SK-N-SH treated with all-trans-retinoic acid at 6 μM for 48 hours (cell line): ENCODE data around the gene C1GALT1.

Experiments used
- ATAC-seq: fragments of 200-7000 bp; cut with Tn5 transposase; 3 replicates; pipeline ENCODE4 v1.9.1; 2020; ENCODE audit warnings: mild to moderate bottlenecking, moderate library complexity
- ARNTL ChIP-seq: fragments of 450-650 bp; formaldehyde crosslinking; IDR thresholded peaks from 2 replicates; pipeline ENCODE4 v1.5.0; 2020; ENCODE audit warnings: low read depth, mild to moderate bottlenecking, moderate library complexity, borderline replicate concordance
- BACH2 ChIP-seq: fragments of 250-450 bp; sonication (Bioruptor Pico); IDR thresholded peaks from 2 replicates; pipeline ENCODE4 v1.9.0; 2021; ENCODE audit warnings: mild to moderate bottlenecking, borderline replicate concordance
- CREB5 ChIP-seq: fragments of 250-450 bp; sonication (Bioruptor Pico); IDR thresholded peaks from 2 replicates; pipeline ENCODE4 v1.5.1; 2020; ENCODE audit warnings: low read depth, mild to moderate bottlenecking, moderate library complexity
- CSDC2 ChIP-seq: fragments of 250-450 bp; sonication (Bioruptor Pico); IDR thresholded peaks from 2 replicates; pipeline ENCODE4 v1.5.0; 2020; ENCODE audit warnings: mild to moderate bottlenecking, moderate library complexity
- CSRNP3 ChIP-seq: fragments of 250-450 bp; sonication (Bioruptor Pico); IDR thresholded peaks from 2 replicates; pipeline ENCODE4 v1.5.1; 2021; ENCODE audit warnings: mild to moderate bottlenecking, moderate library complexity
- GLIS3 ChIP-seq: fragments of 250-450 bp; sonication (Bioruptor Pico); IDR thresholded peaks from 2 replicates; pipeline ENCODE4 v1.5.0; 2020; ENCODE audit warnings: mild to moderate bottlenecking, moderate library complexity
- ISL1 ChIP-seq: fragments of 250-450 bp; sonication (Bioruptor Pico); IDR thresholded peaks from 2 replicates; pipeline ENCODE4 v2.1.2; 2022; ENCODE audit warnings: mild to moderate bottlenecking, moderate library complexity
- OSR1 ChIP-seq: fragments of 250-450 bp; sonication (Bioruptor Pico); IDR thresholded peaks from 2 replicates; pipeline ENCODE4 v1.8.0; 2022; ENCODE audit warnings: moderate library complexity, mild to moderate bottlenecking, inconsistent platforms
- PATZ1 ChIP-seq: fragments of 250-450 bp; sonication (Bioruptor Pico); IDR thresholded peaks from 2 replicates; pipeline ENCODE4 v1.8.0; 2020; ENCODE audit warnings: mild to moderate bottlenecking, moderate library complexity, borderline replicate concordance
- PPARA ChIP-seq: fragments of 250-450 bp; sonication (Bioruptor Pico); IDR thresholded peaks from 2 replicates; pipeline ENCODE4 v1.5.0; 2020; ENCODE audit warnings: mild to moderate bottlenecking, borderline replicate concordance
- RARB ChIP-seq: fragments of 250-450 bp; sonication (Bioruptor Pico); IDR thresholded peaks from 2 replicates; pipeline ENCODE4 v1.8.0; 2021; ENCODE audit warnings: mild to moderate bottlenecking, moderate library complexity
- SNAI2 ChIP-seq: fragments of 250-450 bp; sonication (Bioruptor Pico); IDR thresholded peaks from 2 replicates; pipeline ENCODE4 v1.5.0; 2020; ENCODE audit warnings: mild to moderate bottlenecking, moderate library complexity
- TCF4 ChIP-seq: fragments of 250-450 bp; sonication (Bioruptor Pico); IDR thresholded peaks from 2 replicates; pipeline ENCODE4 v1.8.0; 2021; ENCODE audit warnings: mild to moderate bottlenecking, moderate library complexity, borderline replicate concordance
- TOX ChIP-seq: fragments of 250-450 bp; sonication (Bioruptor Pico); IDR thresholded peaks from 2 replicates; pipeline ENCODE4 v1.8.0; 2021; ENCODE audit warnings: mild to moderate bottlenecking, moderate library complexity, borderline replicate concordance
- ZC3H10 ChIP-seq: fragments of 250-450 bp; sonication (Bioruptor Pico); IDR thresholded peaks from 2 replicates; pipeline ENCODE4 v1.5.1; 2021; ENCODE audit warnings: mild to moderate bottlenecking, moderate library complexity
- ZFP3 ChIP-seq: fragments of 250-450 bp; sonication (Bioruptor Pico); IDR thresholded peaks from 2 replicates; pipeline ENCODE4 v1.5.0; 2020; ENCODE audit warnings: mild to moderate bottlenecking, moderate library complexity
- ZFP30 ChIP-seq: fragments of 450-650 bp; formaldehyde crosslinking; IDR thresholded peaks from 2 replicates; pipeline ENCODE4 v1.5.0; 2022; ENCODE audit warnings: mild to moderate bottlenecking, moderate library complexity
- ZNF565 ChIP-seq: fragments of 450-650 bp; formaldehyde crosslinking; conservative IDR thresholded peaks from 2 replicates; pipeline ENCODE4 v1.5.0; 2020; ENCODE audit warnings: low read depth, mild to moderate bottlenecking, moderate library complexity
- ZNF70 ChIP-seq: fragments of 450-650 bp; formaldehyde crosslinking; IDR thresholded peaks from 2 replicates; pipeline ENCODE4 v1.5.0; 2020; ENCODE audit warnings: mild to moderate bottlenecking, moderate library complexity
- ZNF8 ChIP-seq: fragments of 450-650 bp; formaldehyde crosslinking; IDR thresholded peaks from 2 replicates; pipeline ENCODE4 v1.5.0; 2020; ENCODE audit warnings: mild to moderate bottlenecking, moderate library complexity
- TF ChIP-seq, protein P1 (sequence below): fragments of 250-450 bp; sonication (Bioruptor Pico); IDR thresholded peaks from 2 replicates; pipeline ENCODE4 v1.5.0; 2020; ENCODE audit warnings: mild to moderate bottlenecking, moderate library complexity
- TF ChIP-seq, protein P2 (sequence below): fragments of 250-450 bp; sonication (Bioruptor Pico); IDR thresholded peaks from 2 replicates; pipeline ENCODE4 v1.8.0; 2021; ENCODE audit warnings: low read depth, mild to moderate bottlenecking, moderate library complexity, borderline replicate concordance

The C1GALT1 gene

DNA sequence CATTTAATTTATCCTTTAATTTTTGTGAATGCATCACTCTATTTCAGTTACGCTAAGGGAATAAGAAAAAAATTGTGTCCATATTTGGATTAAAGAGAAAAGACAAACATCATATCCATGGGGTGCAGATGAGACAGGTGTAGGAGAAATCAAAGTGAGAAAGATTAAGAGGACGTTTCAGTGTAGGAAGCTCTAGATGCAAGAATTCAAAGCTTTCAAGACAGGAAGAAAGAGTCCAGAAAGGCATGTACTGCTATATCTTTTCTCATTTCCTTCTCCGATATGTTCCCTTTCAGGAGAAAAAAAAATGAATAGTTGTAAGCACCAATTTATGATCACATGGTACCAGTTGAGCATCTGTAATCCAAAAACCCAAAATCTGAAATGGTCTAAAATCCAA lies 17.0 kb upstream of the C1GALT1 start (continued):
- TF ChIP-seq, protein P1, sequence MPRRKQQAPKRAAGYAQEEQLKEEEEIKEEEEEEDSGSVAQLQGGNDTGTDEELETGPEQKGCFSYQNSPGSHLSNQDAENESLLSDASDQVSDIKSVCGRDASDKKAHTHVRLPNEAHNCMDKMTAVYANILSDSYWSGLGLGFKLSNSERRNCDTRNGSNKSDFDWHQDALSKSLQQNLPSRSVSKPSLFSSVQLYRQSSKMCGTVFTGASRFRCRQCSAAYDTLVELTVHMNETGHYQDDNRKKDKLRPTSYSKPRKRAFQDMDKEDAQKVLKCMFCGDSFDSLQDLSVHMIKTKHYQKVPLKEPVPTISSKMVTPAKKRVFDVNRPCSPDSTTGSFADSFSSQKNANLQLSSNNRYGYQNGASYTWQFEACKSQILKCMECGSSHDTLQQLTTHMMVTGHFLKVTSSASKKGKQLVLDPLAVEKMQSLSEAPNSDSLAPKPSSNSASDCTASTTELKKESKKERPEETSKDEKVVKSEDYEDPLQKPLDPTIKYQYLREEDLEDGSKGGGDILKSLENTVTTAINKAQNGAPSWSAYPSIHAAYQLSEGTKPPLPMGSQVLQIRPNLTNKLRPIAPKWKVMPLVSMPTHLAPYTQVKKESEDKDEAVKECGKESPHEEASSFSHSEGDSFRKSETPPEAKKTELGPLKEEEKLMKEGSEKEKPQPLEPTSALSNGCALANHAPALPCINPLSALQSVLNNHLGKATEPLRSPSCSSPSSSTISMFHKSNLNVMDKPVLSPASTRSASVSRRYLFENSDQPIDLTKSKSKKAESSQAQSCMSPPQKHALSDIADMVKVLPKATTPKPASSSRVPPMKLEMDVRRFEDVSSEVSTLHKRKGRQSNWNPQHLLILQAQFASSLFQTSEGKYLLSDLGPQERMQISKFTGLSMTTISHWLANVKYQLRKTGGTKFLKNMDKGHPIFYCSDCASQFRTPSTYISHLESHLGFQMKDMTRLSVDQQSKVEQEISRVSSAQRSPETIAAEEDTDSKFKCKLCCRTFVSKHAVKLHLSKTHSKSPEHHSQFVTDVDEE (CRISPR knock-in tag), result no peak
- no peak for TF ChIP-seq OSR1 (CRISPR knock-in tag)

DNA sequence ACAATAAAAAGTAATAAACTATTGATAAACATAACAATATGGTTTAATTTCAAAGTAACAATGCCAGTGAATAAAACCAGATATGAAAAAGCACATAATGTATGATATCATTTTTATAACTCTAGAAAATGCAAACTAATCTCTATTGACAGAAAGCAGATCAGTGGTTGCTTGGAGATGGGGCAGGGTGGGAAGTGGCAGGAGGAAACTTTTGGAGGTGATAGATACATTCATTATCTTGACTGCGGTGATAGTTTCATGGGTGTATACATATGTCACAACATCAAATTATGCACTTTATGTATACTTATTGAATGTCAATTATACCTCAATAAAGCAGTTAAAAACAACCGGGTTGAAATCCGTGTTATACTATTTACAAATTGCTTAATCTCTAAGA lies 16.0 kb upstream of the C1GALT1 start:
- no peak for ATAC-seq
- TF ChIP-seq CSDC2 (no peak), ZNF70 (no peak), TCF4 (no peak), ZC3H10 (CRISPR knock-in tag) (no peak), ZFP3 (CRISPR knock-in tag) (no peak), OSR1 (CRISPR knock-in tag) (no peak), TOX (no peak), BACH2 (CRISPR knock-in tag) (no peak), ISL1 (CRISPR knock-in tag) (no peak), ARNTL (no peak), ZFP30 (CRISPR knock-in tag) (no peak), SNAI2 (CRISPR knock-in tag) (no peak), CSRNP3 (CRISPR knock-in tag) (no peak), RARB (no peak), CREB5 (no peak), GLIS3 (CRISPR knock-in tag) (no peak), PATZ1 (CRISPR knock-in tag) (no peak)
- TF ChIP-seq, protein P2, sequence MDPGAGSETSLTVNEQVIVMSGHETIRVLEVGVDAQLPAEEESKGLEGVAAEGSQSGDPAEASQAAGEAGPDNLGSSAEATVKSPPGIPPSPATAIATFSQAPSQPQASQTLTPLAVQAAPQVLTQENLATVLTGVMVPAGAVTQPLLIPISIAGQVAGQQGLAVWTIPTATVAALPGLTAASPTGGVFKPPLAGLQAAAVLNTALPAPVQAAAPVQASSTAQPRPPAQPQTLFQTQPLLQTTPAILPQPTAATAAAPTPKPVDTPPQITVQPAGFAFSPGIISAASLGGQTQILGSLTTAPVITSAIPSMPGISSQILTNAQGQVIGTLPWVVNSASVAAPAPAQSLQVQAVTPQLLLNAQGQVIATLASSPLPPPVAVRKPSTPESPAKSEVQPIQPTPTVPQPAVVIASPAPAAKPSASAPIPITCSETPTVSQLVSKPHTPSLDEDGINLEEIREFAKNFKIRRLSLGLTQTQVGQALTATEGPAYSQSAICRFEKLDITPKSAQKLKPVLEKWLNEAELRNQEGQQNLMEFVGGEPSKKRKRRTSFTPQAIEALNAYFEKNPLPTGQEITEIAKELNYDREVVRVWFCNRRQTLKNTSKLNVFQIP (CRISPR knock-in tag), result no peak
- TF ChIP-seq, all 23 proteins: peak for 0

DNA sequence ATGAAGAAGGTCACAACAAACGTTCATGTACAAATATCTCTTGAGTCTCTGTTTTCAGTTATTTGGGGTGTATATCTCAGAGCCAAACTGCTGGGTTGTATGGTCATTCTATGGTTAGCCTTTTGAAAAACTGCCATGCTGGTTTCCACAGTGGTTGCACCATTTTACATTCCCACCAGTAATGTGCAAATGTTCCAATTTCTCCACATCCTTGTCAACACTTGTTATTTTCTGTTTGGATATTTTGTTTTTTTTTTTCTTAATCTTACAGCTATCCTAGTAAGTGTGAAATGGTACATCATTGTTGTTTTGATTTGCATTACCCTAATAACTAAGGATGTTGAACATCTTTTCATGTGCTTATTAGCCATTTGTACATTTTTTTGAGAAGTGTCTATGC lies 13.0 kb upstream of the C1GALT1 start:
- TF ChIP-seq TCF4 (no peak), ZFP30 (CRISPR knock-in tag) (no peak), PPARA (no peak), BACH2 (CRISPR knock-in tag) (no peak), OSR1 (CRISPR knock-in tag) (no peak)
- ATAC-seq, result no peak

DNA sequence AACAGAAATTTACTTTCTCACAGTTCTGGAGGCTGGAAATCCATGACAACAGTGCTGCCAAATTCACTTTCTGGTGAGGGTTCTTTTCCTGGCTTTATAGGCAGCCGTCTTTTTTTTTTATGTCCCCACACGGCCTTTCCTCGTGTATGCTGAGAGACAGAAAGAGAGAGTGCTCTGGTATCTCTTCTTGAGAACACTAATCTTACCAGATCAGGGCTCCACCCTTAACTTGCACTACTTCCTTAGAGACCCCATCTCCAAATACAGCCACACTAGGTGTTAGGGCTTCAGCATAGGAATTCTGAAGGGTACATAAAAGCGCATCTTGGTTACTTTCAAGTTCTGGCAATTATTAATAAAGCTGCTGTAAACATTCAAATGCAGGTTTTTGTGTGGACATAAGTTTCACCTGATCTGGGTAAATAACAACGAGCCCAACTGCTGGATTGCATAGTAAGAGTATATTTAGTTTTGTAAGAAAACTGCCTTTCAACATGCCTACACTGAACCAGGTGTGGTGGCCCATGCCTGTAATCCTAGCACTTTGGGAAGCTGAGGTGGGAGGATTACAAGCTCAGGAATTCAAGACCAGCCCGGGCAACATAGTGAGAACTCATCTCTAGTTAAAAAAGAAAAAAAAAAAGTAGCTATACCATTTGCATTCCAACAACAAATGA lies 8.2 kb upstream of the C1GALT1 start:
- ATAC-seq, result no peak
- TF ChIP-seq, protein P1 (CRISPR knock-in tag), result no peak
- TF ChIP-seq ZNF565 (CRISPR knock-in tag) (no peak), CREB5 (no peak), TOX (no peak), GLIS3 (CRISPR knock-in tag) (no peak), CSRNP3 (CRISPR knock-in tag) (no peak), ZNF8 (no peak), ISL1 (CRISPR knock-in tag) (no peak)
